CD14-positive monocyte (primary cell): ENCODE data around the gene ERGIC1. TPM values are rescaled to one million over a fixed set of nuclear protein-coding genes. Genes with fewer than 3 reads are reported as not detected.
A peak's percentile ranks its signal among the peaks of the same experiment; 100 is the strongest.

Experiments
- DNase-seq, 3 donors: peaks; one replicate each; pipeline ENCODE4 v3.0.0-alpha.2; 2011 to 2022
- H2AFZ ChIP-seq: 2 replicates; pipeline ENCODE4 v1.6.0; 2012; ENCODE audit warnings: mild to moderate bottlenecking, low read depth, low read length, inconsistent platforms; ENCODE audit not compliant: insufficient read depth, poor library complexity, severe bottlenecking
- H3K27ac ChIP-seq, 2 donors: 1 replicate in 1 of 2; 2 replicates in 1 of 2; pipeline ENCODE4 v1.5.1; 2012 to 2013; ENCODE audit warnings: low read length in 2 of 2, control low read depth in 1 of 2, inconsistent platforms in 1 of 2, low read depth in 1 of 2, mild to moderate bottlenecking in 1 of 2
- H3K27me3 ChIP-seq, 2 donors: one replicate each; pipeline versions ENCODE4 v1.6.0 to v1.6.1; 2011 to 2013; ENCODE audit warnings: low read length in 2 of 2; ENCODE audit not compliant: control insufficient read depth in 2 of 2, insufficient read depth in 2 of 2
- H3K36me3 ChIP-seq, 2 donors: replicated peaks in 1 of 2; 1 replicate in 1 of 2; 2 replicates in 1 of 2; pipeline versions ENCODE4 v1.5.1 to v1.6.1; 2012 to 2013; ENCODE audit warnings: low read length in 2 of 2, control low read depth in 1 of 2, inconsistent platforms in 1 of 2, mild to moderate bottlenecking in 1 of 2; ENCODE audit not compliant: insufficient read depth in 2 of 2, control insufficient read depth in 1 of 2
- H3K4me1 ChIP-seq, 2 donors: 1 replicate in 1 of 2; 2 replicates in 1 of 2; pipeline versions ENCODE4 v1.5.1 to v1.6.1; 2012 to 2013; ENCODE audit warnings: low read length in 2 of 2, control low read depth in 1 of 2, inconsistent platforms in 1 of 2, mild to moderate bottlenecking in 1 of 2, moderate library complexity in 1 of 2; ENCODE audit not compliant: insufficient read depth in 2 of 2, control insufficient read depth in 1 of 2
- H3K4me2 ChIP-seq: replicated peaks from 2 replicates; pipeline ENCODE3; 2012; ENCODE audit warnings: low read length, moderate library complexity, mild to moderate bottlenecking; ENCODE audit not compliant: poor library complexity, severe bottlenecking; ENCODE audit errors: extremely low read depth
- H3K4me3 ChIP-seq, 3 experiments: fragments of 200-600 bp in 1 of 3; sonication (generic) in 1 of 3; replicated peaks in 1 of 3; 1 replicate in 2 of 3; 2 replicates in 1 of 3; pipeline ENCODE4 v1.5.1; 2011 to 2013; ENCODE audit warnings: low read length in 3 of 3, mild to moderate bottlenecking in 3 of 3, control low read depth in 2 of 3, low read depth in 2 of 3, inconsistent platforms in 1 of 3, moderate library complexity in 1 of 3
- H3K79me2 ChIP-seq: 2 replicates; pipeline ENCODE4 v1.6.0; 2012; ENCODE audit warnings: mild to moderate bottlenecking, control low read depth, inconsistent platforms, low read length, moderate library complexity; ENCODE audit not compliant: insufficient read depth
- H3K9ac ChIP-seq: 2 replicates; pipeline ENCODE4 v1.6.0; 2017; ENCODE audit warnings: low read length, mild to moderate bottlenecking; ENCODE audit not compliant: insufficient read depth, poor library complexity, severe bottlenecking
- H3K9me3 ChIP-seq, 2 donors: replicated peaks in 1 of 2; 1 replicate in 1 of 2; 2 replicates in 1 of 2; pipeline versions ENCODE4 v1.5.1 to v1.6.1; 2012 to 2013; ENCODE audit warnings: low read length in 2 of 2, control low read depth in 1 of 2; ENCODE audit not compliant: control insufficient read depth in 1 of 2, insufficient read depth in 1 of 2
- H4K20me1 ChIP-seq: 2 replicates; pipeline ENCODE4 v1.6.0; 2012; ENCODE audit warnings: mild to moderate bottlenecking, low read length, control low read depth, moderate library complexity; ENCODE audit not compliant: insufficient read depth
- H3K27ac Mint-ChIP-seq, 7 donors: one replicate each; pipeline ENCODE4 v1.8.0; 2020; ENCODE audit warnings: mild to moderate bottlenecking in 7 of 7, mixed read lengths in 7 of 7, moderate library complexity in 6 of 7, inconsistent platforms in 2 of 7
- H3K27me3 Mint-ChIP-seq, 3 donors: one replicate each; pipeline ENCODE4 v1.8.0; 2021 to 2022; ENCODE audit warnings: low read depth in 3 of 3, mild to moderate bottlenecking in 3 of 3, mixed read lengths in 3 of 3, moderate library complexity in 3 of 3, inconsistent platforms in 1 of 3
- H3K36me3 Mint-ChIP-seq, 2 donors: one replicate each; pipeline ENCODE4 v1.8.0; 2020; ENCODE audit warnings: mixed read lengths in 2 of 2, inconsistent platforms in 1 of 2, mild to moderate bottlenecking in 1 of 2
- H3K4me1 Mint-ChIP-seq: one replicate; pipeline ENCODE4 v1.8.0; 2020; ENCODE audit warnings: mild to moderate bottlenecking, mixed read lengths
- H3K4me3 Mint-ChIP-seq, 2 donors: one replicate each; pipeline ENCODE4 v1.8.0; 2020; ENCODE audit warnings: mild to moderate bottlenecking in 2 of 2, mixed read lengths in 2 of 2, moderate library complexity in 1 of 2
- H3K9me3 Mint-ChIP-seq, 7 donors: one replicate each; pipeline ENCODE4 v1.8.0; 2020 to 2022; ENCODE audit warnings: mixed read lengths in 7 of 7, mild to moderate bottlenecking in 6 of 7, moderate library complexity in 6 of 7, inconsistent platforms in 2 of 7
- CTCF ChIP-seq: fragments of 200-600 bp; IDR thresholded peaks from one replicate; pipeline ENCODE4 v1.8.0; 2022; ENCODE audit warnings: antibody characterized with exemption, mild to moderate bottlenecking
- WGBS: methylation state at CpG from one replicate; pipeline ENCODE4 v1.1.5; 2013; ENCODE audit warnings: missing lambda C conversion rate; ENCODE audit not compliant: insufficient coverage; 5-methylcytosine and 5-hydroxymethylcytosine counted together
- intact Hi-C, 2 donors: fragments of 100-400 bp; cut with micrococcal nuclease; formaldehyde crosslinking; loops; one replicate each; pipeline versions ENCODE4 v1.15.0 to v1.15.1; 2023
- polyA plus RNA-seq, 3 donors: library from polyadenylated mRNA; depleted of rRNA in 1 of 3; unstranded in 2 of 3; stranded (reverse) in 1 of 3; fragments of 300-500 nt in 2 of 3; fragments of >200 nt in 1 of 3; fragmentation: Illumina TruSeq in 2 of 3; gene quantifications; 1 replicate in 2 of 3; 2 replicates in 1 of 3; pipeline ENCODE4 v1.2.3, GENCODE V29; 2012 to 2021

ERGIC1 gene
- polyA plus RNA-seq, 3 donors = 28.3 to 76.2 (median 34.1) TPM

- Histone ChIP-seq H2AFZ (no peak overlapping the region), H3K79me2 (no peaks in the 10 kb centered on the region), H3K4me2 (no peak overlapping the region), H4K20me1 (no peaks in the 10 kb centered on the region), H3K27ac (no peak overlapping the region), H3K9me3 (no peaks in the 10 kb centered on the region), H3K4me1 (peaks cover 23 to 29% of the 10 kb centered on the region in 2 donors), H3K4me3 (no peak overlapping the region), H3K27me3 (peaks cover 0 to 3% of the 10 kb centered on the region in 2 donors), H3K36me3 (peaks cover 0 to 6% of the 10 kb centered on the region in 2 donors), H3K9ac (no peak overlapping the region)
- 100% methylated on average over 2 of the region's 8 CpGs for WGBS
- peaks cover 21% of the 10 kb centered on the region for H3K4me1 Mint-ChIP-seq
- H3K27me3 Mint-ChIP-seq = peaks cover 7 to 18% (median 13%) of the 10 kb centered on the region in 3 donors
- H3K4me3 Mint-ChIP-seq = no peak overlapping the region
- peak overlapping the region in 2 of 7 donors; percentile 30 to 82 for H3K27ac Mint-ChIP-seq
- H3K36me3 Mint-ChIP-seq = peaks cover 14 to 27% of the 10 kb centered on the region in 2 donors
- DNase-seq = no peak
- no peak for TF ChIP-seq CTCF
- peaks cover 0 to 2% (median 0%) of the 10 kb centered on the region in 7 donors for H3K9me3 Mint-ChIP-seq
- intact Hi-C loops = loop anchor here in 1 of 2 donors (5.0 kb wide), 1 partner anchor 33 kb away; no protein-coding TSS in a partner anchor
Observed at GRCh38 chr5:172874647-172875504, 40.8 kb downstream of the ERGIC1 start.

- Histone ChIP-seq H3K4me3 (no peak overlapping the region), H3K27ac (no peak overlapping the region), H3K9ac (no peak overlapping the region), H3K4me1 (peaks cover 15 to 21% of the 10 kb centered on the region in 2 donors), H3K36me3 (peaks cover 0 to 6% of the 10 kb centered on the region in 2 donors), H4K20me1 (no peaks in the 10 kb centered on the region), H3K27me3 (peaks cover 0 to 3% of the 10 kb centered on the region in 2 donors), H2AFZ (no peak overlapping the region), H3K4me2 (no peak overlapping the region), H3K79me2 (no peaks in the 10 kb centered on the region), H3K9me3 (no peaks in the 10 kb centered on the region)
- Mint-ChIP-seq H3K4me1 (peaks cover 21% of the 10 kb centered on the region), H3K27me3 (peaks cover 7 to 18% (median 13%) of the 10 kb centered on the region in 3 donors), H3K9me3 (peaks cover 0 to 2% (median 0%) of the 10 kb centered on the region in 7 donors), H3K4me3 (no peak overlapping the region), H3K36me3 (peaks cover 16 to 29% of the 10 kb centered on the region in 2 donors), H3K27ac (peak overlapping the region in 2 of 7 donors; percentile 30 to 57)
- intact Hi-C loops = loop anchor here in 1 of 2 donors (5.0 kb wide), 1 partner anchor 33 kb away; no protein-coding TSS in a partner anchor
- no peak for TF ChIP-seq CTCF
- 97% methylated on average over 4 of the region's 7 CpGs for WGBS
- no peak for DNase-seq
Observed at GRCh38 chr5:172875505-172876279, 41.6 kb downstream of the ERGIC1 start.
